Measurements from ENCODE around the gene SWAP70.

GRCh38 chr11:9646324-9646723, 17.6 kb upstream of the SWAP70 start:
- no peak for TF ChIP-seq CTCF (IDR thresholded peaks at IDR 0.05)
- TF ChIP-seq POLR2A (IDR thresholded peaks at IDR 0.05), result no peak
